Inflammatory macrophage treated with lipopolysaccharide for 4 hours (primary cell): ENCODE data around the gene TBX18.

Source experiments
- DNase-seq: peaks from one replicate; pipeline ENCODE4 v3.0.0-alpha.2; 2020

The TBX18 gene

GRCh38 chr6:84667252-84668213 lies 96.9 kb downstream of the TBX18 start:
- DNase-seq = no peak

- no peak for DNase-seq
These were observed 99.0 kb downstream of the TBX18 start for GRCh38 chr6:84665401-84665800.

GRCh38 chr6:84663866-84664265 lies 100.5 kb downstream of the TBX18 start:
- DNase-seq = no peak

- no peak for DNase-seq
These were observed 106.9 kb downstream of the TBX18 start for GRCh38 chr6:84657486-84657885.

- no peak for DNase-seq
These were observed 107.4 kb downstream of the TBX18 start for GRCh38 chr6:84657025-84657424.

- no peak for DNase-seq
These were observed 111.3 kb downstream of the TBX18 start for GRCh38 chr6:84653027-84653551.

GRCh38 chr6:84652356-84653026 lies 111.9 kb downstream of the TBX18 start:
- no peak for DNase-seq

- DNase-seq = no peak
These were observed 112.8 kb downstream of the TBX18 start for GRCh38 chr6:84651583-84651982.

GRCh38 chr6:84648444-84648843 lies 116.0 kb downstream of the TBX18 start:
- no peak for DNase-seq

GRCh38 chr6:84645563-84646266 lies 118.7 kb downstream of the TBX18 start:
- DNase-seq = no peak

- DNase-seq = no peak
These were observed 119.4 kb downstream of the TBX18 start for GRCh38 chr6:84645000-84645399.

GRCh38 chr6:84643778-84644177 lies 120.6 kb downstream of the TBX18 start:
- DNase-seq = no peak

- no peak for DNase-seq
These were observed 123.3 kb downstream of the TBX18 start for GRCh38 chr6:84641076-84641475.

GRCh38 chr6:84639396-84639795 lies 125.0 kb downstream of the TBX18 start:
- no peak for DNase-seq

GRCh38 chr6:84638286-84638685 lies 126.1 kb downstream of the TBX18 start:
- no peak for DNase-seq
